ENCODE results near the gene LIPG.

Gene LIPG

GRCh38 chr18:49616618-49617328, 54.9 kb downstream of the LIPG start:
- no peak for DNase-seq

GRCh38 chr18:49617329-49617695, 55.5 kb downstream of the LIPG start:
- no peak for DNase-seq

GRCh38 chr18:49617865-49618264, 56.0 kb downstream of the LIPG start:
- no peak for DNase-seq

- DNase-seq, result no peak
Measured at GRCh38 chr18:49618742-49619681, 57.2 kb downstream of the LIPG start.

- no peak for DNase-seq
Measured at GRCh38 chr18:49619801-49620200, 57.9 kb downstream of the LIPG start.

GRCh38 chr18:49621301-49621700, 59.4 kb downstream of the LIPG start:
- DNase-seq, result no peak

- no peak for DNase-seq
Measured at GRCh38 chr18:49621717-49622351, 60.0 kb downstream of the LIPG start.

- no peak for DNase-seq
Measured at GRCh38 chr18:49623571-49623970, 61.7 kb downstream of the LIPG start.

- DNase-seq, result no peak
Measured at GRCh38 chr18:49625021-49625691, 63.3 kb downstream of the LIPG start.

- DNase-seq, result no peak
Measured at GRCh38 chr18:49626842-49627467, 65.1 kb downstream of the LIPG start.

- no peak for DNase-seq
Measured at GRCh38 chr18:49628119-49628518, 66.3 kb downstream of the LIPG start.

GRCh38 chr18:49628881-49629795, 67.3 kb downstream of the LIPG start:
- no peak for DNase-seq

- no peak for DNase-seq
Measured at GRCh38 chr18:49630246-49630699, 68.4 kb downstream of the LIPG start.

- no peak for DNase-seq
Measured at GRCh38 chr18:49631146-49631866, 69.4 kb downstream of the LIPG start.

GRCh38 chr18:49632588-49632987, 70.7 kb downstream of the LIPG start:
- DNase-seq, result no peak

GRCh38 chr18:49638209-49638785, 76.4 kb downstream of the LIPG start:
- no peak for DNase-seq

- DNase-seq, result no peak
Measured at GRCh38 chr18:49638891-49639557, 77.2 kb downstream of the LIPG start.

- DNase-seq, result no peak
Measured at GRCh38 chr18:49639643-49640391, 78.0 kb downstream of the LIPG start.

GRCh38 chr18:49640741-49641140, 78.9 kb downstream of the LIPG start:
- DNase-seq, result no peak
